ENCODE measurements around the gene DENND1B. TPM values are rescaled to one million over a fixed set of nuclear protein-coding genes. Genes with fewer than 3 reads are reported as not detected.

DENND1B gene
- total RNA-seq, 1 donor from 2014 or later: 22.1 TPM

DNA sequence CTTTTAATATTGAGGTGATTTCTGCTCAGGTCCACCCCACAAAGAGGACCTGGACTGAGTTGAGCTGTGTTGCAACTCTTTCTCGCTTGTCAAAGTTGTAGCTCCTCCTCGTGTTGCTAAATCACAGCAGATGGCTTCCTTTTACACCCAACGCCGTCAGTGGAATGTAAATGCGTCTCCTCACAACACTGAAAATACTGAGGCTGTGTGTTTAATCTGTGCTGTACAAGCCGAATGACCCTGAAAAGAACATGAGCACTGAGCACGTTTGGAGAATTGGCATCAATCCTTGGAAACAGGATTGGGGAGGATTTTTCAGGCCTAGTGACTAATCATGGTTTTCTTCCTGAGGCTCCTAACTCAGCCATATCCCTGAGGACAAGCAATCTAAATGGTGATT is 311.2 kb downstream of the DENND1B start:
- Mint-ChIP-seq H3K27me3 (ENCODE audit: unreplicated experiment) (no peaks in the 10 kb centered on the region), H3K9me3 (ENCODE audit: unreplicated experiment) (no peaks in the 10 kb centered on the region), H3K4me1 (ENCODE audit: low read depth, unreplicated experiment) (peaks cover 5% of the 10 kb centered on the region), H3K27ac (ENCODE audit: unreplicated experiment) (no peak overlapping the region), H3K36me3 (ENCODE audit: unreplicated experiment) (no peaks in the 10 kb centered on the region), H3K4me3 (ENCODE audit: unreplicated experiment) (no peak overlapping the region)
- no peak for DNase-seq
- TF ChIP-seq, protein P1, sequence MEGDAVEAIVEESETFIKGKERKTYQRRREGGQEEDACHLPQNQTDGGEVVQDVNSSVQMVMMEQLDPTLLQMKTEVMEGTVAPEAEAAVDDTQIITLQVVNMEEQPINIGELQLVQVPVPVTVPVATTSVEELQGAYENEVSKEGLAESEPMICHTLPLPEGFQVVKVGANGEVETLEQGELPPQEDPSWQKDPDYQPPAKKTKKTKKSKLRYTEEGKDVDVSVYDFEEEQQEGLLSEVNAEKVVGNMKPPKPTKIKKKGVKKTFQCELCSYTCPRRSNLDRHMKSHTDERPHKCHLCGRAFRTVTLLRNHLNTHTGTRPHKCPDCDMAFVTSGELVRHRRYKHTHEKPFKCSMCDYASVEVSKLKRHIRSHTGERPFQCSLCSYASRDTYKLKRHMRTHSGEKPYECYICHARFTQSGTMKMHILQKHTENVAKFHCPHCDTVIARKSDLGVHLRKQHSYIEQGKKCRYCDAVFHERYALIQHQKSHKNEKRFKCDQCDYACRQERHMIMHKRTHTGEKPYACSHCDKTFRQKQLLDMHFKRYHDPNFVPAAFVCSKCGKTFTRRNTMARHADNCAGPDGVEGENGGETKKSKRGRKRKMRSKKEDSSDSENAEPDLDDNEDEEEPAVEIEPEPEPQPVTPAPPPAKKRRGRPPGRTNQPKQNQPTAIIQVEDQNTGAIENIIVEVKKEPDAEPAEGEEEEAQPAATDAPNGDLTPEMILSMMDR (IDR thresholded peaks at IDR 0.05; ENCODE audit: partially characterized antibody, unreplicated experiment): no peak

GRCh38 chr1:197463142-197463541 is 312.1 kb downstream of the DENND1B start:
- Mint-ChIP-seq H3K9me3 (ENCODE audit: unreplicated experiment) (peaks cover 2% of the 10 kb centered on the region), H3K4me3 (ENCODE audit: unreplicated experiment) (no peak overlapping the region), H3K4me1 (ENCODE audit: low read depth, unreplicated experiment) (peaks cover 5% of the 10 kb centered on the region), H3K27me3 (ENCODE audit: unreplicated experiment) (no peaks in the 10 kb centered on the region), H3K36me3 (ENCODE audit: unreplicated experiment) (no peaks in the 10 kb centered on the region), H3K27ac (ENCODE audit: unreplicated experiment) (no peak overlapping the region)
- TF ChIP-seq, protein P1 (IDR thresholded peaks at IDR 0.05; ENCODE audit: partially characterized antibody, unreplicated experiment): no peak
- DNase-seq: no peak

GRCh38 chr1:197462539-197462938 is 312.7 kb downstream of the DENND1B start:
- peaks cover 2% of the 10 kb centered on the region for H3K9me3 Mint-ChIP-seq (ENCODE audit: unreplicated experiment)
- no peak for DNase-seq
- TF ChIP-seq, protein P1 (IDR thresholded peaks at IDR 0.05; ENCODE audit: partially characterized antibody, unreplicated experiment): no peak
- no peaks in the 10 kb centered on the region for H3K36me3 Mint-ChIP-seq (ENCODE audit: unreplicated experiment)
- no peaks in the 10 kb centered on the region for H3K27me3 Mint-ChIP-seq (ENCODE audit: unreplicated experiment)
- H3K4me1 Mint-ChIP-seq (ENCODE audit: low read depth, unreplicated experiment): peaks cover 5% of the 10 kb centered on the region
- H3K4me3 Mint-ChIP-seq (ENCODE audit: unreplicated experiment): no peak overlapping the region
- no peak overlapping the region for H3K27ac Mint-ChIP-seq (ENCODE audit: unreplicated experiment)

Other genes with a start within 250 kb of the DENND1B start
- gene C1orf53, start 127.2 kb upstream of the DENND1B start, total RNA-seq (ENCODE audit: unreplicated experiment): 5.9 TPM
- gene LHX9, start 141.9 kb upstream of the DENND1B start, total RNA-seq (ENCODE audit: unreplicated experiment): 37.2 TPM

Data from glutamatergic neuron (in vitro differentiated cells).